T-helper 1 cell treated with Interleukin-12 subunit alpha and Interleukin-12 subunit beta and Interleukin-4 antibody, amounts not matched to agents 30 ng/mL and 1 ng/mL, for 36 hours (primary cell): Measurements from ENCODE around the gene LAMP1. TPM values are rescaled to one million over a fixed set of nuclear protein-coding genes. Genes with fewer than 3 reads are reported as not detected.
"Not testable (repeated sequence)": the region's sequence is repeated elsewhere in the genome, so short reads cannot be mapped to it uniquely, and the experiment has no call there.

Experiments used
- intact Hi-C: fragments of 100-400 bp; cut with micrococcal nuclease; formaldehyde crosslinking; loops from one replicate; pipeline ENCODE4 v1.15.1; 2024
- total RNA-seq: library from RNA; stranded (reverse); gene quantifications from 2 replicates; pipeline ENCODE4 v1.2.3, GENCODE V29; 2022

LAMP1 gene
- total RNA-seq, 1 donor from 2014 or later: 90.7 TPM

- intact Hi-C loops: no loop called here
Measured at GRCh38 chr13:113353254-113353653, 56.2 kb downstream of the LAMP1 start.

GRCh38 chr13:113354831-113355610, 58.0 kb downstream of the LAMP1 start:
- intact Hi-C loops: no loop called here

- intact Hi-C loops: no loop called here
Measured at GRCh38 chr13:113355621-113356020, 58.6 kb downstream of the LAMP1 start.

DNA sequence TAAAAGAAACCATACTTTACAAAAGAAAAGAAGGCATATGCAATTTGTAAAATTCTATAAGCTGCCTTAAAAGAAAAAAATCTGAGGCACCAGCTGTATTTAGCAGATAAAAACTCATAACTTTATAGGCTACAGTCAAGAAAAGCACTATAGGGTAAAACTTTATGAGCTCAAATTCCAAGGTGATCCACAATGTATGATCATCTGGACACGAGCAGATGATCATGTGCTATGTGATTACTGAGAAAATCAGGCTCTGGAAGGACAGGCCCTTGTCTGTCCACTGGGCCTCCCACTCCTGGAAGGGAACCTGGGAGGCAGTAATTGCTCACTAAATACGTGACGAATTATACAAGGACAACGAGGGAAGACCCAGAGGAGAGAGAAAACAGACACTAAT, 59.6 kb downstream of the LAMP1 start:
- intact Hi-C loops: no loop called here

- intact Hi-C loops: no loop called here
Measured at GRCh38 chr13:113357529-113357928, 60.5 kb downstream of the LAMP1 start.

GRCh38 chr13:113358653-113359190, 61.7 kb downstream of the LAMP1 start:
- intact Hi-C loops: no loop called here

DNA sequence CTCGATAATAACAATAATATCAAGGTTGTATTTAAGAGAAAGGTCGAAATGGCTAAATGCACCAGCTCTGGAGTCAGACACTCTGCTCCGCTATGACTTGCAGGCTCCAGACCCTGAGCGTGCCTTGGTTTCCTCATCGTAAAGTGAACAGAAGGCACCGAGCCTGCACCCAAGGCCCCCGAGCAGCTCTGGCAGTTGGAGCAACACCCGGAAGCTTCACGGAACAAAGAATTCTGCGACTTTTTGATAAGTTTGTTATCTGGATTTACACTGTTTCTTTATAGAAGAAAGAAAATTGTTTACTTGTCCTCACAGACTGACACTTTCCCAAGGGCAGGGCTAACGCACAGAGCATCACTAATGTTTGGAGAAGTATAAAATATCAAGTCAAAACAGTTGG, 62.5 kb downstream of the LAMP1 start:
- intact Hi-C loops: no loop called here

DNA sequence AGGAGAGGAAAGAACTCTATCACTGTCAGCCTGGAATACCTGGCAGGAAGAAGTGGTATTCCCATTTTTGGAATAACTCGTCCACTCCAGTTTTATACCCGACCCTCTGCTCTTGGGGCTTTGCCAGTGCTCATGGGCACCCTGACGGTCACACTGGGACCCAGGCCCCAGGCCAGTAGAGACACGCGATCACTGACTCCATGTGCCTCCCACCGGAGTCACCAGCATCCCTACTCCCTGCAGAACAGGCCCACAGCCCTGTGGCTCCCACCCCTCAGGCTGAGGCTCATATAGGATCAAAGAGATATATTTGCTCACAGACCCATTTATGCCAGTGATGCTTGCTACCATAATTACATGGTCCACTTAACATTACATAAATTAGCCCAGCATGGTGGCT, 63.4 kb downstream of the LAMP1 start:
- intact Hi-C loops: loop anchor here (5.0 kb wide), 1 partner anchor 63 kb away; the partner anchor contains the start of gene LAMP1

GRCh38 chr13:113361406-113361805, 64.4 kb downstream of the LAMP1 start:
- intact Hi-C loops: loop anchor here (5.0 kb wide), 1 partner anchor 64 kb away; the partner anchor contains the start of gene LAMP1

DNA sequence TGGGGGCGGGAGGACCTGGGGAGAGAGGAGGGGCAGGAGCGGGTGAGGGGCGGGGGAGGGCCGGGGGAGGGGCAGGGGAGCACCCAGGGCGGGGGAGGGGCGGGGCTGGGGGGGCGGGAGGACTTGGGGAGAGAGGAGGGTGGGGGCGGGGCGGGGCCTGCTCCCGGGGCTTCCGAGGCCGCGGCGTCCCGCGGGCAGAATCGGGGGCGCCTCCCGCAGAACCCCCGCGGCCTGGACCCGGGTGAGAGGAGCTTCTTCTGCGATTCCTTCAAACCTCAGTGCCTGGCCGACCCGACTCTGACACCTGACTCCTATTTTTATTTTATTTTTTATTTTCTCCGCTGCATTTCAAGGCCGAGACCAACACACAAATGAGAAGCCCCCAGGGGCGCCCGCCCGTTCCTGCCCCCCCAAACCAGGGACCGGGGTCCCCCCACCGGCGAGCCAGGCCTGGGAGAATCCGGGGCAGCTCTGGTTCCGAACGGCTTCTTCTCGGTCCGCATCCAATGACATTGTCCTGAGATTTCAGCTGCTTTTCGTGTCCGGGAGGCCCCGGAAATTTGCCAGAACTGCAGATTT, 67.4 kb downstream of the LAMP1 start:
- intact Hi-C loops: loop anchor here (5.0 kb wide), 1 partner anchor 67 kb away; the partner anchor contains the start of gene LAMP1

GRCh38 chr13:113364901-113365582, 68.0 kb downstream of the LAMP1 start:
- intact Hi-C loops: loop anchor here (5.0 kb wide), 1 partner anchor 68 kb away; the partner anchor contains the start of gene LAMP1

- intact Hi-C loops: no loop called here
Measured at GRCh38 chr13:113365583-113365970, 68.5 kb downstream of the LAMP1 start.

- intact Hi-C loops: no loop called here
Measured at GRCh38 chr13:113365971-113366588, 69.0 kb downstream of the LAMP1 start.

GRCh38 chr13:113367020-113367560, 70.1 kb downstream of the LAMP1 start:
- intact Hi-C loops: no loop called here

DNA sequence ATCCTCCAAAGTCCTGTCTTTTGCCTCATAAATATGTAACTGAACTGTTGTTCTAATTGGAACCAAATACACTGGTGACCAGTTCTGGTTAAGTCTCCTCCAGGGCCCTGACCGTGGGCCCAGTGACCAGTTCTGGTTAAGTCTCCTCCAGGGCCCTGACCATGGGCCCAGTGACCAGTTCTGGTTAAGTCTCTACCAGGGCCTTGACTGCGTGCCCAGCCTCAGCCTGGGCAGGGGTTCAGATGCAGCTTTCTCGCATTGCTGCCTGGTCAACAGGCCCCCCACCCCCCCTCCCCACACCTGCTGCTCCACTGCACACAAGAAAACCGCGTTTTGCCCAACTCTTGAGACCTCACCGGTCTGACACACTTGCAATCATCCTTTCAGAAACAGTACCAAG, 70.7 kb downstream of the LAMP1 start:
- intact Hi-C loops: no loop called here

GRCh38 chr13:113368353-113368752, 71.3 kb downstream of the LAMP1 start:
- intact Hi-C loops: not testable (repeated sequence)

GRCh38 chr13:113369189-113369588, 72.2 kb downstream of the LAMP1 start:
- intact Hi-C loops: no loop called here

- intact Hi-C loops: no loop called here
Measured at GRCh38 chr13:113369881-113370280, 72.8 kb downstream of the LAMP1 start.

DNA sequence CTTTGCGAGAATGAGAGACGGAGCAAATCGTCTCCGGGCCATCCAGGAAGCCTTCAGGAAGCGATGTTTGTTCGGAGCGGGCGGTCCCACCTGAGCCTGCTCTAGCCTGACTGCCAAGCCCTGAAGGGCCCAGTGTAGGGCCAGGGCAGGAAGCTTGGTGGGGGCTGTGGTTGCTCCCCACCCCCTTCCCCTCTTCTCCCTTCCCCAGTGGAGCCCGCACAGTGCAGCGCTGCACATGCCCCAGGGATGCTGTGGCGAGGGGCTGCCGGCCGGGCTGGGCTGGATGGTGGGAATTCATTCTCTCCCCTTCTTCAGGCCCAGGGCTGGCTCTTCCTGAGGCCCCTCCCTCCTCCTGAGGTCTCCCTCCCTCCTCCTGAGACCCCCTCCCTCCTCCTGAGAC, 74.0 kb downstream of the LAMP1 start:
- intact Hi-C loops: no loop called here

DNA sequence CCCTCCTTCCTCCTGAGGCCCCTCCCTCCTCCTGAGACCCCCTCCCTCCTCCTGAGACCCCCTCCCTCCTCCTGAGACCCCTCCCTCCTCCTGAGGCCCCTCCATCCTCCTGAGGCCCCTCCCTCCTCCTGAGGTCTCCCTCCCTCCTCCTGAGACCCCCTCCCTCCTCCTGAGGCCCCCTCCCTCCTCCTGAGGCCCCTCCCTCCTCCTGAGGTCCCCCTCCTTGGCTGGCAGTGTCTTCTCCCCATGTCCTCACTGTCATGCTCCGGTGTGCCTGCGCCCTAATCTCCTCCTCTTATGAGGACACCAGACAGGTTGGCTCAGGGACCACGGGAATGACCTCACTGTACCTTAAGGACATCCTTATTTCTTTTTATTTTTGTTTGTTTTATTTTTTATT, 74.7 kb downstream of the LAMP1 start:
- intact Hi-C loops: not testable (repeated sequence)
